Stomach smooth muscle (tissue), 2 donors: ENCODE data around the gene ITGAX.
"Not testable (repeated sequence)": the region's sequence is repeated elsewhere in the genome, so short reads cannot be mapped to it uniquely, and the experiment has no call there.

Source experiments
- H3K27ac ChIP-seq: one replicate; pipeline ENCODE4 v1.7.0; 2013; ENCODE audit warnings: mild to moderate bottlenecking, low read length, inconsistent platforms
- H3K27me3 ChIP-seq, 2 donors: one replicate each; pipeline ENCODE4 v1.7.0; 2013; ENCODE audit warnings: low read length in 2 of 2; ENCODE audit not compliant: insufficient read depth in 2 of 2, control insufficient read depth in 1 of 2
- H3K36me3 ChIP-seq, 2 donors: one replicate each; pipeline ENCODE4 v1.7.0; 2013; ENCODE audit warnings: low read length in 2 of 2; ENCODE audit not compliant: control insufficient read depth in 2 of 2, insufficient read depth in 2 of 2
- H3K4me1 ChIP-seq: one replicate; pipeline ENCODE4 v1.7.0; 2013; ENCODE audit warnings: low read length; ENCODE audit not compliant: control insufficient read depth, insufficient read depth
- H3K4me3 ChIP-seq, 2 donors: one replicate each; pipeline ENCODE4 v1.7.0; 2013; ENCODE audit warnings: low read length in 2 of 2
- H3K9ac ChIP-seq, 2 donors: one replicate each; pipeline ENCODE4 v1.7.0; 2013; ENCODE audit warnings: low read length in 2 of 2, mild to moderate bottlenecking in 1 of 2
- H3K9me3 ChIP-seq, 2 donors: one replicate each; pipeline ENCODE4 v1.7.0; 2013; ENCODE audit warnings: low read length in 2 of 2; ENCODE audit not compliant: control insufficient read depth in 2 of 2
- donor health status: healthy.
- donor health status: Pancreatic carcinoma.

ITGAX gene

GRCh38 chr16:31331141-31331764, 23.7 kb upstream of the ITGAX start:
- H3K4me3 ChIP-seq = no peak overlapping the region
- H3K27me3 ChIP-seq = peaks cover 33 to 40% of the 10 kb centered on the region in 2 donors
- H3K4me1 ChIP-seq = no peaks in the 10 kb centered on the region
- no peaks in the 10 kb centered on the region for H3K36me3 ChIP-seq
- H3K9me3 ChIP-seq = peaks cover 0 to 2% of the 10 kb centered on the region in 2 donors
- H3K9ac ChIP-seq = no peak overlapping the region
- no peak overlapping the region for H3K27ac ChIP-seq

GRCh38 chr16:31331807-31332301, 23.1 kb upstream of the ITGAX start:
- Histone ChIP-seq H3K36me3 (no peaks in the 10 kb centered on the region), H3K9me3 (peaks cover 0 to 2% of the 10 kb centered on the region in 2 donors), H3K4me3 (no peak overlapping the region), H3K27me3 (peaks cover 33 to 44% of the 10 kb centered on the region in 2 donors), H3K4me1 (no peaks in the 10 kb centered on the region), H3K9ac (no peak overlapping the region), H3K27ac (no peak overlapping the region)

GRCh38 chr16:31332544-31332943, 22.4 kb upstream of the ITGAX start:
- H3K4me1 ChIP-seq = no peaks in the 10 kb centered on the region
- peaks cover 0 to 2% of the 10 kb centered on the region in 2 donors for H3K9me3 ChIP-seq
- no peak overlapping the region for H3K4me3 ChIP-seq
- no peaks in the 10 kb centered on the region for H3K36me3 ChIP-seq
- H3K9ac ChIP-seq = no peak overlapping the region
- no peak overlapping the region for H3K27ac ChIP-seq
- peaks cover 33 to 44% of the 10 kb centered on the region in 2 donors for H3K27me3 ChIP-seq

GRCh38 chr16:31333686-31334649, 21.0 kb upstream of the ITGAX start:
- no peak overlapping the region for H3K27ac ChIP-seq
- peaks cover 0 to 2% of the 10 kb centered on the region in 2 donors for H3K9me3 ChIP-seq
- H3K9ac ChIP-seq = no peak overlapping the region
- H3K27me3 ChIP-seq = peaks cover 33 to 38% of the 10 kb centered on the region in 2 donors
- no peaks in the 10 kb centered on the region for H3K4me1 ChIP-seq
- H3K36me3 ChIP-seq = no peaks in the 10 kb centered on the region
- no peak overlapping the region for H3K4me3 ChIP-seq

- H3K4me1 ChIP-seq = no peaks in the 10 kb centered on the region
- H3K27me3 ChIP-seq = peaks cover 25 to 32% of the 10 kb centered on the region in 2 donors
- no peak overlapping the region for H3K4me3 ChIP-seq
- H3K9me3 ChIP-seq = peaks cover 0 to 2% of the 10 kb centered on the region in 2 donors
- H3K9ac ChIP-seq = no peak overlapping the region
- H3K36me3 ChIP-seq = no peaks in the 10 kb centered on the region
- H3K27ac ChIP-seq = no peak overlapping the region
Observed at GRCh38 chr16:31334934-31335333, 20.0 kb upstream of the ITGAX start.

- Histone ChIP-seq H3K9ac (no peak overlapping the region), H3K4me1 (no peaks in the 10 kb centered on the region), H3K27ac (no peak overlapping the region), H3K27me3 (peaks cover 20 to 27% of the 10 kb centered on the region in 2 donors), H3K4me3 (no peak overlapping the region), H3K9me3 (peaks cover 0 to 2% of the 10 kb centered on the region in 2 donors), H3K36me3 (no peaks in the 10 kb centered on the region)
Observed at GRCh38 chr16:31335431-31335830, 19.5 kb upstream of the ITGAX start.

GRCh38 chr16:31338166-31338685, 16.8 kb upstream of the ITGAX start:
- not testable (repeated sequence) for H3K9ac ChIP-seq, H3K4me3 ChIP-seq, H3K27ac ChIP-seq, H3K9me3 ChIP-seq, H3K36me3 ChIP-seq, H3K4me1 ChIP-seq
- peaks cover 8 to 16% of the 10 kb centered on the region in 2 donors for H3K27me3 ChIP-seq

GRCh38 chr16:31344712-31345111, 10.3 kb upstream of the ITGAX start:
- H3K4me1 ChIP-seq = no peaks in the 10 kb centered on the region
- H3K4me3 ChIP-seq = no peak overlapping the region
- no peaks in the 10 kb centered on the region for H3K9me3 ChIP-seq
- peaks cover 0 to 2% of the 10 kb centered on the region in 2 donors for H3K27me3 ChIP-seq
- no peak overlapping the region for H3K27ac ChIP-seq
- H3K9ac ChIP-seq = no peak overlapping the region
- no peaks in the 10 kb centered on the region for H3K36me3 ChIP-seq

- Histone ChIP-seq H3K36me3 (no peaks in the 10 kb centered on the region), H3K9me3 (no peaks in the 10 kb centered on the region), H3K4me3 (no peak overlapping the region), H3K9ac (no peak overlapping the region), H3K27ac (no peak overlapping the region), H3K4me1 (no peaks in the 10 kb centered on the region), H3K27me3 (peaks cover 0 to 6% of the 10 kb centered on the region in 2 donors)
Observed at GRCh38 chr16:31347445-31347844, 7.5 kb upstream of the ITGAX start.

- Histone ChIP-seq H3K36me3 (no peaks in the 10 kb centered on the region), H3K9me3 (no peaks in the 10 kb centered on the region), H3K27ac (no peak overlapping the region), H3K27me3 (peaks cover 0 to 6% of the 10 kb centered on the region in 2 donors), H3K4me1 (no peaks in the 10 kb centered on the region), H3K4me3 (no peak overlapping the region), H3K9ac (no peak overlapping the region)
Observed at GRCh38 chr16:31348579-31348978, 6.4 kb upstream of the ITGAX start.
